HCT116 (cell line): ENCODE measurements around the gene SH2D7. TPM values are rescaled to one million over a fixed set of nuclear protein-coding genes. Genes with fewer than 3 reads are reported as not detected.

ENCODE experiments used
- ATAC-seq: fragments of 200-7000 bp; cut with Tn5 transposase; 2 replicates; pipeline ENCODE4 v1.9.1; 2020; ENCODE audit warnings: mild to moderate bottlenecking, moderate library complexity
- BruUV-seq: library from RNA; stranded (reverse); fragments of 400-500 nt; replicated peaks from 2 replicates; lab custom pipeline; 2021; lab: Mats Ljungman, UMichigan
- CTCF ChIA-PET: fragments of 300-600 bp; sonication (Branson Sonifier 250); formaldehyde crosslinking; loops from one replicate; lab custom pipeline; 2021; ENCODE audit warnings: antibody characterized with exemption; lab: Charles Lee
- POLR2A ChIA-PET: fragments of 300-600, 350-600 bp; sonication (Branson Sonifier 250); formaldehyde crosslinking; loops from one replicate; lab custom pipeline; 2021; ENCODE audit warnings: antibody characterized with exemption; lab: Charles Lee
- RAD21 ChIA-PET, 2 experiments: fragments of 300-600 bp; sonication (Branson Sonifier 250); formaldehyde crosslinking; loops; one replicate each; lab custom pipeline; 2023; ENCODE audit warnings: low total read pairs in 2 of 2; ENCODE audit not compliant: uncharacterized antibody in 2 of 2, unreplicated experiment in 2 of 2, low non-redundant PET in 1 of 2; lab: Charles Lee
- DNase-seq: peaks from one replicate; pipeline ENCODE4 v3.0.0-alpha.2; 2010; ENCODE audit warnings: low read depth, low spot score
- H2AFZ ChIP-seq: fragments of 200-600 bp; shearing (Covaris generic), sonication (generic); 2 replicates; pipeline ENCODE4 v1.6.1; 2017; ENCODE audit warnings: low read depth, mixed run types, mixed read lengths, antibody characterized with exemption, low read length; ENCODE audit not compliant: poor library complexity, severe bottlenecking
- H3K27ac ChIP-seq: 2 replicates; pipeline ENCODE4 v1.5.1; 2012; ENCODE audit warnings: low read depth, low read length
- H3K27me3 ChIP-seq: fragments of 200-600 bp; sonication (generic); 2 replicates; pipeline ENCODE4 v1.6.1; 2016; ENCODE audit warnings: mixed run types, low read length, mixed read lengths; ENCODE audit not compliant: insufficient read depth
- H3K36me3 ChIP-seq, 2 experiments: fragments of 200-500 bp in 1 of 2; fragments of 200-600 bp in 1 of 2; sonication (Bioruptor generic) in 1 of 2; sonication (generic) in 1 of 2; 2 replicates each; pipeline versions ENCODE4 v1.5.1 to v1.6.1; 2014 to 2016; ENCODE audit warnings: low read length in 2 of 2, inconsistent platforms in 1 of 2, mixed read lengths in 1 of 2, mixed run types in 1 of 2; ENCODE audit not compliant: insufficient read depth in 2 of 2, control insufficient read depth in 1 of 2
- H3K4me1 ChIP-seq, 2 experiments: fragments of 200-600 bp in 1 of 2; sonication (generic) in 1 of 2; 2 replicates each; pipeline versions ENCODE4 v1.5.1 to v1.6.1; 2012 to 2017; ENCODE audit warnings: low read length in 2 of 2, inconsistent platforms in 1 of 2, mild to moderate bottlenecking in 1 of 2, mixed read lengths in 1 of 2, mixed run types in 1 of 2, moderate library complexity in 1 of 2; ENCODE audit not compliant: insufficient read depth in 2 of 2, control insufficient read depth in 1 of 2
- H3K4me2 ChIP-seq: fragments of 200-600 bp; sonication (generic); 2 replicates; pipeline ENCODE4 v1.6.1; 2017; ENCODE audit warnings: mixed run types, low read length, mixed read lengths
- H3K4me3 ChIP-seq, 2 experiments: fragments of 200-600 bp in 1 of 2; sonication (generic) in 1 of 2; replicated peaks in 1 of 2; 2 replicates each; pipeline ENCODE4 v1.5.1; 2011 to 2016; ENCODE audit warnings: low read length in 2 of 2, control low read depth in 1 of 2, low read depth in 1 of 2, mild to moderate bottlenecking in 1 of 2, mixed read lengths in 1 of 2, mixed run types in 1 of 2
- H3K79me2 ChIP-seq: fragments of 200-600 bp; sonication (generic); 2 replicates; pipeline ENCODE4 v1.6.1; 2017; ENCODE audit warnings: mild to moderate bottlenecking, mixed run types, low read length, moderate library complexity, mixed read lengths; ENCODE audit not compliant: insufficient read depth
- H3K9ac ChIP-seq: fragments of 200-600 bp; sonication (generic); 2 replicates; pipeline ENCODE4 v1.6.1; 2016; ENCODE audit warnings: low read length, mixed read lengths
- H3K9me2 ChIP-seq: fragments of 200-600 bp; sonication (generic), shearing (Covaris generic); 2 replicates; pipeline ENCODE4 v1.6.1; 2017; ENCODE audit warnings: mixed run types, mild to moderate bottlenecking, moderate library complexity; ENCODE audit not compliant: insufficient read depth
- H3K9me3 ChIP-seq, 2 experiments: fragments of 200-500 bp in 1 of 2; fragments of 200-600 bp in 1 of 2; sonication (Bioruptor generic) in 1 of 2; sonication (generic) in 1 of 2; 2 replicates each; pipeline ENCODE4 v1.6.1; 2014 to 2017; ENCODE audit warnings: low read length in 2 of 2, mixed read lengths in 2 of 2, inconsistent platforms in 1 of 2, low read depth in 1 of 2, mild to moderate bottlenecking in 1 of 2, mixed run types in 1 of 2, moderate library complexity in 1 of 2; ENCODE audit not compliant: control insufficient read depth in 1 of 2, insufficient read depth in 1 of 2
- H4K20me1 ChIP-seq: fragments of 200-600 bp; sonication (generic), shearing (Covaris generic); 2 replicates; pipeline ENCODE4 v1.6.1; 2017; ENCODE audit warnings: mixed run types, mild to moderate bottlenecking, moderate library complexity; ENCODE audit not compliant: insufficient read depth
- ELF1 ChIP-seq: IDR thresholded peaks from 2 replicates; pipeline ENCODE4 v1.6.1; 2012; ENCODE audit warnings: low read depth, borderline replicate concordance
- EZH2phosphoT487 ChIP-seq: fragments of 200-600 bp; IDR thresholded peaks from 2 replicates; pipeline ENCODE4 v1.6.1; 2018; ENCODE audit warnings: antibody characterized with exemption, borderline replicate concordance
- POLR2AphosphoS5 ChIP-seq: IDR thresholded peaks from 2 replicates; pipeline ENCODE4 v1.6.1; 2011; ENCODE audit warnings: mild to moderate bottlenecking, low read depth, low read length, moderate library complexity
- SP1 ChIP-seq: IDR thresholded peaks from 2 replicates; pipeline ENCODE4 v1.6.1; 2012; ENCODE audit warnings: low read depth
- YY1 ChIP-seq: IDR thresholded peaks from 2 replicates; pipeline ENCODE4 v1.6.1; 2011; ENCODE audit warnings: low read length, low read depth, moderate library complexity, mild to moderate bottlenecking; ENCODE audit not compliant: insufficient replicate concordance; ENCODE audit errors: extremely low read depth
- ZFX ChIP-seq: fragments of 450-650 bp; IDR thresholded peaks from 2 replicates; pipeline ENCODE4 v1.6.1; 2017
- intact Hi-C: fragments of 100-400 bp; cut with micrococcal nuclease; formaldehyde crosslinking; loops from 2 replicates; pipeline ENCODE4 v1.10.0; 2022
- total RNA-seq: library from RNA; stranded (reverse); gene quantifications from one replicate; pipeline ENCODE4 v1.2.1, GENCODE V29; 2021; ENCODE audit not compliant: unreplicated experiment

SH2D7 gene
- total RNA-seq, 1 experiment from 2014 or later = not detected

- H3K9ac ChIP-seq = no peak overlapping the region
- no peaks in the 10 kb centered on the region; a peak in 1 of 4 replicates for H3K36me3 ChIP-seq
- no peaks in the 10 kb centered on the region for H3K4me1 ChIP-seq
- no peak for TF ChIP-seq POLR2AphosphoS5
- no peak for TF ChIP-seq SP1
- no peak for TF ChIP-seq ZFX
- DNase-seq (no peak), ATAC-seq (no peak)
- no peaks in the 10 kb centered on the region for H3K9me3 ChIP-seq
- no peak overlapping the region for H3K27ac ChIP-seq
- intact Hi-C loops = no loop called here
- no peak overlapping the region for H2AFZ ChIP-seq
- H4K20me1 ChIP-seq = no peaks in the 10 kb centered on the region
- ChIA-PET RAD21 (no interaction called here), CTCF (no interaction called here), POLR2A (no interaction called here)
- BruUV-seq = no TSS peak
- no peaks in the 10 kb centered on the region for H3K27me3 ChIP-seq
- no peaks in the 10 kb centered on the region for H3K9me2 ChIP-seq
- H3K79me2 ChIP-seq = no peaks in the 10 kb centered on the region
- H3K4me3 ChIP-seq = no peak overlapping the region
- no peak overlapping the region for H3K4me2 ChIP-seq
These were observed 47.8 kb upstream of the SH2D7 start for GRCh38 chr15:78044407-78045155.

- no peak for TF ChIP-seq POLR2AphosphoS5
- TF ChIP-seq ELF1 = no peak
- no peak for TF ChIP-seq EZH2phosphoT487
- TF ChIP-seq YY1 = no peak
- TF ChIP-seq, all 23 proteins: peak for 0
- DNase-seq = no peak
- H4K20me1 ChIP-seq = no peaks in the 10 kb centered on the region
- H3K4me1 ChIP-seq = no peaks in the 10 kb centered on the region
- H3K27me3 ChIP-seq = no peaks in the 10 kb centered on the region
- H3K9me3 ChIP-seq = no peaks in the 10 kb centered on the region
- H3K4me2 ChIP-seq = no peak overlapping the region
- no peak for ATAC-seq
- H3K27ac ChIP-seq = no peak overlapping the region
- H2AFZ ChIP-seq = no peak overlapping the region
- intact Hi-C loops = no loop called here
- ChIA-PET CTCF (no interaction called here), RAD21 (no interaction called here), POLR2A (no interaction called here)
- no peak overlapping the region for H3K9ac ChIP-seq
- H3K9me2 ChIP-seq = no peaks in the 10 kb centered on the region
- no TSS peak for BruUV-seq
- no peaks in the 10 kb centered on the region; a peak in 1 of 4 replicates for H3K36me3 ChIP-seq
- H3K4me3 ChIP-seq = no peak overlapping the region
- no peaks in the 10 kb centered on the region for H3K79me2 ChIP-seq
These were observed 47.2 kb upstream of the SH2D7 start for GRCh38 chr15:78045189-78045588.
